HCT116 (cell line): ENCODE results near the gene HK1. TPM values are rescaled to one million over a fixed set of nuclear protein-coding genes. Genes with fewer than 3 reads are reported as not detected.

Source experiments
- ATAC-seq: fragments of 200-7000 bp; cut with Tn5 transposase; 2 replicates; pipeline ENCODE4 v1.9.1; 2020; ENCODE audit warnings: mild to moderate bottlenecking, moderate library complexity
- BruUV-seq: library from RNA; stranded (reverse); fragments of 400-500 nt; replicated peaks from 2 replicates; lab custom pipeline; 2021; lab: Mats Ljungman, UMichigan
- CTCF ChIA-PET: fragments of 300-600 bp; sonication (Branson Sonifier 250); formaldehyde crosslinking; loops from one replicate; lab custom pipeline; 2021; ENCODE audit warnings: antibody characterized with exemption; lab: Charles Lee
- POLR2A ChIA-PET: fragments of 300-600, 350-600 bp; sonication (Branson Sonifier 250); formaldehyde crosslinking; loops from one replicate; lab custom pipeline; 2021; ENCODE audit warnings: antibody characterized with exemption; lab: Charles Lee
- RAD21 ChIA-PET, 2 experiments: fragments of 300-600 bp; sonication (Branson Sonifier 250); formaldehyde crosslinking; loops; one replicate each; lab custom pipeline; 2023; ENCODE audit warnings: low total read pairs in 2 of 2; ENCODE audit not compliant: uncharacterized antibody in 2 of 2, unreplicated experiment in 2 of 2, low non-redundant PET in 1 of 2; lab: Charles Lee
- DNase-seq: peaks from one replicate; pipeline ENCODE4 v3.0.0-alpha.2; 2010; ENCODE audit warnings: low read depth, low spot score
- H2AFZ ChIP-seq: fragments of 200-600 bp; shearing (Covaris generic), sonication (generic); 2 replicates; pipeline ENCODE4 v1.6.1; 2017; ENCODE audit warnings: low read depth, mixed run types, mixed read lengths, antibody characterized with exemption, low read length; ENCODE audit not compliant: poor library complexity, severe bottlenecking
- H3K27ac ChIP-seq: 2 replicates; pipeline ENCODE4 v1.5.1; 2012; ENCODE audit warnings: low read depth, low read length
- H3K27me3 ChIP-seq: fragments of 200-600 bp; sonication (generic); 2 replicates; pipeline ENCODE4 v1.6.1; 2016; ENCODE audit warnings: mixed run types, low read length, mixed read lengths; ENCODE audit not compliant: insufficient read depth
- H3K36me3 ChIP-seq, 2 experiments: fragments of 200-500 bp in 1 of 2; fragments of 200-600 bp in 1 of 2; sonication (Bioruptor generic) in 1 of 2; sonication (generic) in 1 of 2; 2 replicates each; pipeline versions ENCODE4 v1.5.1 to v1.6.1; 2014 to 2016; ENCODE audit warnings: low read length in 2 of 2, inconsistent platforms in 1 of 2, mixed read lengths in 1 of 2, mixed run types in 1 of 2; ENCODE audit not compliant: insufficient read depth in 2 of 2, control insufficient read depth in 1 of 2
- H3K4me1 ChIP-seq, 2 experiments: fragments of 200-600 bp in 1 of 2; sonication (generic) in 1 of 2; 2 replicates each; pipeline versions ENCODE4 v1.5.1 to v1.6.1; 2012 to 2017; ENCODE audit warnings: low read length in 2 of 2, inconsistent platforms in 1 of 2, mild to moderate bottlenecking in 1 of 2, mixed read lengths in 1 of 2, mixed run types in 1 of 2, moderate library complexity in 1 of 2; ENCODE audit not compliant: insufficient read depth in 2 of 2, control insufficient read depth in 1 of 2
- H3K4me2 ChIP-seq: fragments of 200-600 bp; sonication (generic); 2 replicates; pipeline ENCODE4 v1.6.1; 2017; ENCODE audit warnings: mixed run types, low read length, mixed read lengths
- H3K4me3 ChIP-seq, 2 experiments: fragments of 200-600 bp in 1 of 2; sonication (generic) in 1 of 2; replicated peaks in 1 of 2; 2 replicates each; pipeline ENCODE4 v1.5.1; 2011 to 2016; ENCODE audit warnings: low read length in 2 of 2, control low read depth in 1 of 2, low read depth in 1 of 2, mild to moderate bottlenecking in 1 of 2, mixed read lengths in 1 of 2, mixed run types in 1 of 2
- H3K79me2 ChIP-seq: fragments of 200-600 bp; sonication (generic); 2 replicates; pipeline ENCODE4 v1.6.1; 2017; ENCODE audit warnings: mild to moderate bottlenecking, mixed run types, low read length, moderate library complexity, mixed read lengths; ENCODE audit not compliant: insufficient read depth
- H3K9ac ChIP-seq: fragments of 200-600 bp; sonication (generic); 2 replicates; pipeline ENCODE4 v1.6.1; 2016; ENCODE audit warnings: low read length, mixed read lengths
- H3K9me2 ChIP-seq: fragments of 200-600 bp; sonication (generic), shearing (Covaris generic); 2 replicates; pipeline ENCODE4 v1.6.1; 2017; ENCODE audit warnings: mixed run types, mild to moderate bottlenecking, moderate library complexity; ENCODE audit not compliant: insufficient read depth
- H3K9me3 ChIP-seq, 2 experiments: fragments of 200-500 bp in 1 of 2; fragments of 200-600 bp in 1 of 2; sonication (Bioruptor generic) in 1 of 2; sonication (generic) in 1 of 2; 2 replicates each; pipeline ENCODE4 v1.6.1; 2014 to 2017; ENCODE audit warnings: low read length in 2 of 2, mixed read lengths in 2 of 2, inconsistent platforms in 1 of 2, low read depth in 1 of 2, mild to moderate bottlenecking in 1 of 2, mixed run types in 1 of 2, moderate library complexity in 1 of 2; ENCODE audit not compliant: control insufficient read depth in 1 of 2, insufficient read depth in 1 of 2
- H4K20me1 ChIP-seq: fragments of 200-600 bp; sonication (generic), shearing (Covaris generic); 2 replicates; pipeline ENCODE4 v1.6.1; 2017; ENCODE audit warnings: mixed run types, mild to moderate bottlenecking, moderate library complexity; ENCODE audit not compliant: insufficient read depth
- CBX3 ChIP-seq: IDR thresholded peaks from 2 replicates; pipeline ENCODE4 v1.6.1; 2012; ENCODE audit warnings: low read depth
- CTCF ChIP-seq, 3 experiments: fragments of 200-600 bp in 1 of 3; sonication (generic) in 1 of 3; IDR thresholded peaks in 2 of 3; conservative IDR thresholded peaks in 1 of 3; 2 replicates each; pipeline ENCODE4 v1.5.1; 2012 to 2017; ENCODE audit warnings: low read depth in 2 of 3, low read length in 2 of 3, antibody characterized with exemption in 1 of 3, borderline replicate concordance in 1 of 3, control low read depth in 1 of 3, mild to moderate bottlenecking in 1 of 3, mixed read lengths in 1 of 3, mixed run types in 1 of 3, moderate library complexity in 1 of 3; ENCODE audit not compliant: insufficient read depth in 1 of 3
- EGR1 ChIP-seq: IDR thresholded peaks from 2 replicates; pipeline ENCODE4 v1.6.1; 2012; ENCODE audit warnings: low read depth
- EZH2phosphoT487 ChIP-seq: fragments of 200-600 bp; IDR thresholded peaks from 2 replicates; pipeline ENCODE4 v1.6.1; 2018; ENCODE audit warnings: antibody characterized with exemption, borderline replicate concordance
- FOSL1 ChIP-seq: IDR thresholded peaks from 2 replicates; pipeline ENCODE4 v1.6.1; 2012; ENCODE audit warnings: low read depth
- JUND ChIP-seq: IDR thresholded peaks from 2 replicates; pipeline ENCODE4 v1.6.1; 2012
- MAX ChIP-seq: IDR thresholded peaks from 2 replicates; pipeline ENCODE4 v1.6.1; 2012
- POLR2A ChIP-seq: IDR thresholded peaks from 2 replicates; pipeline ENCODE4 v1.7.0; 2011; ENCODE audit warnings: borderline replicate concordance; ENCODE audit not compliant: insufficient read depth, insufficient read length; ENCODE audit errors: extremely low read depth
- POLR2AphosphoS5 ChIP-seq: IDR thresholded peaks from 2 replicates; pipeline ENCODE4 v1.6.1; 2011; ENCODE audit warnings: mild to moderate bottlenecking, low read depth, low read length, moderate library complexity
- SIN3A ChIP-seq: IDR thresholded peaks from 2 replicates; pipeline ENCODE4 v1.6.1; 2012; ENCODE audit warnings: low read depth
- SP1 ChIP-seq: IDR thresholded peaks from 2 replicates; pipeline ENCODE4 v1.6.1; 2012; ENCODE audit warnings: low read depth
- SRF ChIP-seq: IDR thresholded peaks from 2 replicates; pipeline ENCODE4 v1.6.1; 2012; ENCODE audit warnings: low read depth
- TCF7L2 ChIP-seq: IDR thresholded peaks from 2 replicates; pipeline ENCODE4 v1.7.0; 2011; ENCODE audit warnings: borderline replicate concordance, inconsistent platforms; ENCODE audit not compliant: insufficient read depth, insufficient read length; ENCODE audit errors: extremely low read depth
- ZFX ChIP-seq: fragments of 450-650 bp; IDR thresholded peaks from 2 replicates; pipeline ENCODE4 v1.6.1; 2017
- intact Hi-C: fragments of 100-400 bp; cut with micrococcal nuclease; formaldehyde crosslinking; loops from 2 replicates; pipeline ENCODE4 v1.10.0; 2022
- total RNA-seq: library from RNA; stranded (reverse); gene quantifications from one replicate; pipeline ENCODE4 v1.2.1, GENCODE V29; 2021; ENCODE audit not compliant: unreplicated experiment

HK1 gene
- total RNA-seq, 1 experiment from 2014 or later: 50.3 TPM

- BruUV-seq: no TSS peak
- intact Hi-C loops: no loop called here
- peaks cover 0 to 3% of the 10 kb centered on the region in 2 experiments; a peak in 1 of 4 replicates for H3K4me1 ChIP-seq
- no peak overlapping the region for H3K27ac ChIP-seq
- DNase-seq (no peak), ATAC-seq (no peak)
- CTCF ChIA-PET: no interaction called here
- no peak overlapping the region for H3K9ac ChIP-seq
- H3K9me3 ChIP-seq: no peaks in the 10 kb centered on the region
- H3K27me3 ChIP-seq: no peaks in the 10 kb centered on the region
- H3K9me2 ChIP-seq: no peaks in the 10 kb centered on the region
- H4K20me1 ChIP-seq: no peaks in the 10 kb centered on the region
- no peak overlapping the region for H3K4me2 ChIP-seq
- no peaks in the 10 kb centered on the region for H3K36me3 ChIP-seq
- no peaks in the 10 kb centered on the region for H3K79me2 ChIP-seq
- RAD21 ChIA-PET: no interaction called here
- H2AFZ ChIP-seq: no peak overlapping the region
- H3K4me3 ChIP-seq: no peak overlapping the region
- POLR2A ChIA-PET: no interaction called here
- TF ChIP-seq MAX (no peak), CBX3 (no peak), POLR2A (no peak), EGR1 (no peak), CTCF (IDR thresholded peaks at IDR 0.05 in 2 of 3, conservative IDR thresholded peaks at IDR 0.05 in 1 of 3; ENCODE audit: borderline replicate concordance in 1 of 3, insufficient read depth in 1 of 3, low read depth in 2 of 3, low read length in 2 of 3) (no peak), SIN3A (no peak), EZH2phosphoT487 (no peak), TCF7L2 (no peak), ZFX (no peak)
These were observed 33.0 kb downstream of the HK1 start for GRCh38 chr10:69311309-69311708.

- H3K9ac ChIP-seq: no peak overlapping the region
- H3K4me1 ChIP-seq: peaks cover 7 to 15% of the 10 kb centered on the region in 2 experiments
- no peak overlapping the region for H2AFZ ChIP-seq
- CTCF ChIA-PET: no interaction called here
- DNase-seq (no peak), ATAC-seq (no peak)
- H3K4me2 ChIP-seq: no peak overlapping the region
- no TSS peak for BruUV-seq
- H4K20me1 ChIP-seq: no peaks in the 10 kb centered on the region
- H3K9me2 ChIP-seq: no peaks in the 10 kb centered on the region
- no peaks in the 10 kb centered on the region for H3K9me3 ChIP-seq
- H3K4me3 ChIP-seq: no peak overlapping the region
- intact Hi-C loops: no loop called here
- no peaks in the 10 kb centered on the region for H3K36me3 ChIP-seq
- TF ChIP-seq POLR2AphosphoS5: no peak
- no peak for TF ChIP-seq TCF7L2
- TF ChIP-seq JUND: no peak
- TF ChIP-seq SRF: no peak
- TF ChIP-seq POLR2A: no peak
- TF ChIP-seq ZFX: no peak
- TF ChIP-seq EGR1: no peak
- no peak for TF ChIP-seq SP1
- TF ChIP-seq FOSL1: no peak
- TF ChIP-seq, all 23 proteins: peak for 0
- H3K79me2 ChIP-seq: no peaks in the 10 kb centered on the region
- H3K27ac ChIP-seq: no peak overlapping the region
- ChIA-PET RAD21 (no interaction called here), POLR2A (no interaction called here)
- H3K27me3 ChIP-seq: no peaks in the 10 kb centered on the region
These were observed 34.2 kb downstream of the HK1 start for GRCh38 chr10:69312528-69312927.
